Activated CD8-positive, alpha-beta memory T cell treated with anti-CD3 and anti-CD28 coated beads for 24 hours (primary cell): ENCODE measurements around the gene DCN.

Experiments used
- DNase-seq: peaks from one replicate; pipeline ENCODE4 v3.0.0-alpha.2; 2020

DCN gene

GRCh38 chr12:91098941-91099340, 83.7 kb downstream of the DCN start:
- no peak for DNase-seq

DNA sequence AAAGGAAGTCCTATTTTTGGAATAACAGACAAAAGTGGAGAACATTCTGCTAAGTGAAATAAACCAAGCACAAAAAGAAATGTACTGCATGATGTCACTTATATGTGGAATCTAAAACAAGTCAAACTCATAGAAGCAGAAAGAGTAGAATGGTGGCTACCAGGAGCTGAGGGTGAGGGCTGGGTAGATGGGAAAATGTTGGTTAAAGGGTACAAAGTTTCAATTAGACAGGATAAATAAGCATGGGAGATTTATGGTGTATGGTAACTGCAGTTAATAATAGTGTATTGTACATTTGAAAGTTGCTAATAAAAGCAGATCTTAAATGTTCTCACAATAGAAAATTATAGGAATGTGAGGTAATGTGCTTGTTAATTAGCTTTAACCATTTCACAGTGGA, 84.2 kb downstream of the DCN start:
- no peak for DNase-seq

DNA sequence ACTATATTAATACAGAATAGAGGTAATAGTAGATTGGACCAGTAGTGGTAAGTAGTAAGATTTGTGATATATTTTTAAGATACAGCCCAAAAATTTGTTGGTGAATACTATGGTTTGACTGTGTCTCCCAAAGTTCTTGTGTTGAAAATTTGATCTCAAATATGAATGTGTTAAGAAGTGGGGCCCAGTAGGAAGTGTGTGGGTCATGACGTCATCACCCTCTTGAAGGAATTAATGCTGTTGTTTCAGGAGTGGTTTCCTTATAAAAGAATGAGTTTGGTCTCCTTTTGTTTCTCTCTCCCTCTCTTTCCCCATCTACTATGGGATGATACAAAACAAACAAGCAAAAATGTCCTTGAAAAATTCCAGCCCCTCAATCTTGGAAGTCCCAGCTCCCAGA, 87.7 kb downstream of the DCN start:
- no peak for DNase-seq

DNA sequence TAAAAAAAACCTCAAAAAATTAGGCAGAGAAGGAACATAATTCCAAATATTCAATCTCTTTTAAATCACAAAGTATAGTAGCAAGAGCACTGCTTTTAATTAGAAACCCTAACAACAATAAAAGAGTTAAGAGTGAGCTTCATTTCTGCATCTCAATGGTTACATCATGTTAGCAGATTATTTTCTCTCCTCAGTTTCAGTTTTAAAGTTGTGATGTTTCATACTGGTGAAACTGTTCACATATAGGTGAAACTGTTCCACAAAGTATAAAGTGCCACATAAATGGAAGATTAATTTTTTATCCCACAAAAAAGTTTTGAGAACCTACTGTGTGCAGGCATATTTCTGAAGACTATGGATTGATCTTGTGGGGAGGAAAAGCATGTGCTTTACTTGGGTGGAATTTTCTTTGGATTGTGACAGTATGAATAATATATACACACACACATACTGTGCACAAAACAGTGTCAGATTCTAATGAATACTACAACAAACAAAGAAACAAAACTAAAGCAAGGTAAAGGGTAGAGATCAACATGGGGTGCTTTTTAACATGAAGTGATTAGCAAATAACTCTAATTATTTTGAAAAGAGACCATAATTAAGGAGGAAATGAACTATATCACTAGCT, 88.5 kb downstream of the DCN start:
- DNase-seq = no peak

DNA sequence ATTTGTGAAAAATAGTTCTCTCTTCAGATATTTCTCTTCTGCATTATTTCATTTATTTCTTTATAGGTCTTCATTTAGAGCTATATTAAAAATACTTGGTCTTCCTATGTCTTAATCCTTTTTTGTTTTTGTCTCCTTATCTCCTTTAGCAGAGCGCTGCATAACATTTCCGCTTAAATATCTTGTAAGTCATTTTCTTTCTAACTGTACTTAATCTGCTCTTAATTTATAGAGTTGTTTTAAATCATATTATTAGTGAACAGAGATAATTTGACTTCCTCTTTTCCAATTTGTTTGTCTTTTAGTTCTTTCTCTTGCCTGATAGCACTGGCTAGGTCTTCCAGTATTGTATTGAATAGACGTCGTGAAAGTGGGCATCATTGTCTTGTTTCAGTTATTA, 89.3 kb downstream of the DCN start:
- DNase-seq = no peak

GRCh38 chr12:91091916-91092715, 90.5 kb downstream of the DCN start:
- DNase-seq = no peak
